Panc1 (cell line): Measurements from ENCODE around the gene CEACAM20. TPM values are rescaled to one million over a fixed set of nuclear protein-coding genes. Genes with fewer than 3 reads are reported as not detected.

Experiments
- ATAC-seq: fragments of 200-7000 bp; cut with Tn5 transposase; 2 replicates; pipeline ENCODE4 v1.9.1; 2020; ENCODE audit warnings: mild to moderate bottlenecking, moderate library complexity
- BruUV-seq: library from RNA; stranded (reverse); fragments of 400-500 nt; replicated peaks from 2 replicates; lab custom pipeline; 2021; lab: Mats Ljungman, UMichigan
- CTCF ChIA-PET: fragments of 300-600 bp; sonication (Branson Sonifier 250); formaldehyde crosslinking; loops from one replicate; lab custom pipeline; 2022; ENCODE audit warnings: antibody characterized with exemption; lab: Charles Lee
- POLR2A ChIA-PET: fragments of 300-600 bp; sonication (Branson Sonifier 250); formaldehyde crosslinking; loops from one replicate; lab custom pipeline; 2022; ENCODE audit warnings: antibody characterized with exemption; lab: Charles Lee
- DNase-seq: peaks from one replicate; pipeline ENCODE4 v3.0.0-alpha.2; 2010; ENCODE audit warnings: low read depth, low spot score
- H3K27ac ChIP-seq: 2 replicates; pipeline ENCODE4 v1.5.1; 2011; ENCODE audit warnings: mild to moderate bottlenecking, low read length, inconsistent platforms
- H3K27me3 ChIP-seq: fragments of 200-500 bp; sonication (Bioruptor generic); 2 replicates; pipeline ENCODE4 v1.6.0; 2014; ENCODE audit warnings: low read length, inconsistent platforms; ENCODE audit not compliant: control insufficient read depth, insufficient read depth
- H3K36me3 ChIP-seq: fragments of 200-500 bp; sonication (Bioruptor generic); 2 replicates; pipeline ENCODE4 v1.5.1; 2014; ENCODE audit warnings: inconsistent platforms, mild to moderate bottlenecking, low read length, moderate library complexity; ENCODE audit not compliant: control insufficient read depth, insufficient read depth
- H3K4me1 ChIP-seq: 2 replicates; pipeline ENCODE4 v1.5.1; 2011; ENCODE audit warnings: inconsistent platforms, mild to moderate bottlenecking, low read length, moderate library complexity; ENCODE audit not compliant: control insufficient read depth, insufficient read depth
- H3K4me3 ChIP-seq, 2 experiments: 2 replicates each; pipeline ENCODE4 v1.5.1; 2011 to 2012; ENCODE audit warnings: low read depth in 2 of 2, low read length in 2 of 2, mild to moderate bottlenecking in 2 of 2, inconsistent platforms in 1 of 2, moderate library complexity in 1 of 2
- H3K9me3 ChIP-seq: fragments of 200-500 bp; sonication (Bioruptor generic); 2 replicates; pipeline ENCODE4 v1.5.1; 2014; ENCODE audit warnings: low read depth, mild to moderate bottlenecking, inconsistent platforms, low read length, moderate library complexity; ENCODE audit not compliant: control insufficient read depth, insufficient read depth
- POLR2AphosphoS5 ChIP-seq: IDR thresholded peaks from 2 replicates; pipeline ENCODE4 v1.6.1; 2012; ENCODE audit warnings: mild to moderate bottlenecking, low read depth, low read length, moderate library complexity
- SIN3A ChIP-seq: IDR thresholded peaks from 2 replicates; pipeline ENCODE4 v1.6.1; 2012; ENCODE audit warnings: low read depth, mild to moderate bottlenecking, low read length, moderate library complexity, borderline replicate concordance; ENCODE audit not compliant: insufficient read depth
- TCF7L2 ChIP-seq: IDR thresholded peaks from 2 replicates; pipeline ENCODE4 v1.6.1; 2011; ENCODE audit warnings: mild to moderate bottlenecking, low read depth, low read length, inconsistent platforms
- in situ Hi-C: cut with HindIII; loops from 2 replicates; pipeline ENCODE4 v1.10.0; 2016; ENCODE audit warnings: low sequenced_read_pairs, low pct_unique_long_range_greater_than_20kb
- intact Hi-C: fragments of 100-400 bp; cut with micrococcal nuclease; formaldehyde crosslinking; loops from one replicate; pipeline ENCODE4 v1.10.0; 2022; ENCODE audit not compliant: unreplicated experiment
- total RNA-seq: library from RNA; stranded (reverse); gene quantifications from one replicate; pipeline ENCODE4 v1.2.1, GENCODE V29; 2021; ENCODE audit not compliant: unreplicated experiment
- TF ChIP-seq, protein P1 (sequence below), 2 experiments: IDR thresholded peaks; 2 replicates each; pipeline ENCODE4 v1.6.1; 2011 to 2012; ENCODE audit warnings: low read depth in 2 of 2, control low read depth in 1 of 2, low read length in 1 of 2, mild to moderate bottlenecking in 1 of 2, moderate library complexity in 1 of 2; ENCODE audit not compliant: insufficient read depth in 1 of 2
- TF ChIP-seq, protein P2 (sequence below): fragments of 450-650 bp; IDR thresholded peaks from 2 replicates; pipeline ENCODE4 v1.5.1; 2017; ENCODE audit warnings: mild to moderate bottlenecking

The CEACAM20 gene
- total RNA-seq, 1 experiment from 2014 or later: not detected

DNA sequence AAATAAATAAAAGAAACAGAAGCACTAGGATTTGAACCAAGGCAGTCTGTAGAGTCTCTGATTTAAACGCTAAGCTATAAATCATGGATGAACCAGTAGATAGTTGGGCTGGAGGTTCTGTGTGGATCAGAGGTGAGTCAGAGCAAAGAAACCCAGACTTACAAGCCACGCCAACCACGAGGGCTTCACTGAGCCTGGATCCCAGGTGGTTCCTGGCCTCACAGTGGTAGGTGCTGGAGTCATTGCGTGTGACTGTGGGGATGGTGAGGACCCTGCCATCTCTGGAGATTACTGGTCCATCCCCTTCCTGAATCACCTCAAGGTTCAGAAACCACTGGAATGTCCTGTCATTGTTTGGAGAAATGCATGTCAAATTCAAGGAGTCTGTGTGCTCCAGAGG, 19.3 kb upstream of the CEACAM20 start:
- ChIA-PET POLR2A (no interaction called here), CTCF (interaction anchor here (1.2 kb wide), 1 partner anchor 22 kb away, joined by 3 read pairs; no protein-coding TSS in a partner anchor)
- H3K4me1 ChIP-seq: no peaks in the 10 kb centered on the region
- H3K36me3 ChIP-seq: no peaks in the 10 kb centered on the region
- intact Hi-C loops (no loop called here), in situ Hi-C loops (no loop called here)
- no peak for ATAC-seq
- H3K4me3 ChIP-seq: no peak overlapping the region
- DNase-seq: no peak
- no peaks in the 10 kb centered on the region for H3K9me3 ChIP-seq
- no TSS peak for BruUV-seq
- no peak overlapping the region for H3K27ac ChIP-seq
- H3K27me3 ChIP-seq: no peaks in the 10 kb centered on the region
- TF ChIP-seq, protein P1, sequence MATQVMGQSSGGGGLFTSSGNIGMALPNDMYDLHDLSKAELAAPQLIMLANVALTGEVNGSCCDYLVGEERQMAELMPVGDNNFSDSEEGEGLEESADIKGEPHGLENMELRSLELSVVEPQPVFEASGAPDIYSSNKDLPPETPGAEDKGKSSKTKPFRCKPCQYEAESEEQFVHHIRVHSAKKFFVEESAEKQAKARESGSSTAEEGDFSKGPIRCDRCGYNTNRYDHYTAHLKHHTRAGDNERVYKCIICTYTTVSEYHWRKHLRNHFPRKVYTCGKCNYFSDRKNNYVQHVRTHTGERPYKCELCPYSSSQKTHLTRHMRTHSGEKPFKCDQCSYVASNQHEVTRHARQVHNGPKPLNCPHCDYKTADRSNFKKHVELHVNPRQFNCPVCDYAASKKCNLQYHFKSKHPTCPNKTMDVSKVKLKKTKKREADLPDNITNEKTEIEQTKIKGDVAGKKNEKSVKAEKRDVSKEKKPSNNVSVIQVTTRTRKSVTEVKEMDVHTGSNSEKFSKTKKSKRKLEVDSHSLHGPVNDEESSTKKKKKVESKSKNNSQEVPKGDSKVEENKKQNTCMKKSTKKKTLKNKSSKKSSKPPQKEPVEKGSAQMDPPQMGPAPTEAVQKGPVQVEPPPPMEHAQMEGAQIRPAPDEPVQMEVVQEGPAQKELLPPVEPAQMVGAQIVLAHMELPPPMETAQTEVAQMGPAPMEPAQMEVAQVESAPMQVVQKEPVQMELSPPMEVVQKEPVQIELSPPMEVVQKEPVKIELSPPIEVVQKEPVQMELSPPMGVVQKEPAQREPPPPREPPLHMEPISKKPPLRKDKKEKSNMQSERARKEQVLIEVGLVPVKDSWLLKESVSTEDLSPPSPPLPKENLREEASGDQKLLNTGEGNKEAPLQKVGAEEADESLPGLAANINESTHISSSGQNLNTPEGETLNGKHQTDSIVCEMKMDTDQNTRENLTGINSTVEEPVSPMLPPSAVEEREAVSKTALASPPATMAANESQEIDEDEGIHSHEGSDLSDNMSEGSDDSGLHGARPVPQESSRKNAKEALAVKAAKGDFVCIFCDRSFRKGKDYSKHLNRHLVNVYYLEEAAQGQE (IDR thresholded peaks at IDR 0.05; ENCODE audit: insufficient read depth in 1 of 2, low read depth in 2 of 2, low read length in 1 of 2): no peak
- TF ChIP-seq, protein P2, sequence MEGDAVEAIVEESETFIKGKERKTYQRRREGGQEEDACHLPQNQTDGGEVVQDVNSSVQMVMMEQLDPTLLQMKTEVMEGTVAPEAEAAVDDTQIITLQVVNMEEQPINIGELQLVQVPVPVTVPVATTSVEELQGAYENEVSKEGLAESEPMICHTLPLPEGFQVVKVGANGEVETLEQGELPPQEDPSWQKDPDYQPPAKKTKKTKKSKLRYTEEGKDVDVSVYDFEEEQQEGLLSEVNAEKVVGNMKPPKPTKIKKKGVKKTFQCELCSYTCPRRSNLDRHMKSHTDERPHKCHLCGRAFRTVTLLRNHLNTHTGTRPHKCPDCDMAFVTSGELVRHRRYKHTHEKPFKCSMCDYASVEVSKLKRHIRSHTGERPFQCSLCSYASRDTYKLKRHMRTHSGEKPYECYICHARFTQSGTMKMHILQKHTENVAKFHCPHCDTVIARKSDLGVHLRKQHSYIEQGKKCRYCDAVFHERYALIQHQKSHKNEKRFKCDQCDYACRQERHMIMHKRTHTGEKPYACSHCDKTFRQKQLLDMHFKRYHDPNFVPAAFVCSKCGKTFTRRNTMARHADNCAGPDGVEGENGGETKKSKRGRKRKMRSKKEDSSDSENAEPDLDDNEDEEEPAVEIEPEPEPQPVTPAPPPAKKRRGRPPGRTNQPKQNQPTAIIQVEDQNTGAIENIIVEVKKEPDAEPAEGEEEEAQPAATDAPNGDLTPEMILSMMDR: no peak
- TF ChIP-seq TCF7L2 (no peak), SIN3A (no peak), POLR2AphosphoS5 (no peak)

- ChIA-PET POLR2A (no interaction called here), CTCF (no interaction called here)
- H3K9me3 ChIP-seq: no peaks in the 10 kb centered on the region
- no peaks in the 10 kb centered on the region for H3K4me1 ChIP-seq
- TF ChIP-seq, protein P1 (IDR thresholded peaks at IDR 0.05; ENCODE audit: insufficient read depth in 1 of 2, low read depth in 2 of 2, low read length in 1 of 2): no peak
- no peak for TF ChIP-seq SIN3A
- no peak for TF ChIP-seq TCF7L2
- no peak for TF ChIP-seq POLR2AphosphoS5
- TF ChIP-seq, protein P2: no peak
- DNase-seq: no peak
- no peak overlapping the region for H3K27ac ChIP-seq
- no peaks in the 10 kb centered on the region for H3K36me3 ChIP-seq
- H3K4me3 ChIP-seq: no peak overlapping the region
- BruUV-seq: no TSS peak
- H3K27me3 ChIP-seq: no peaks in the 10 kb centered on the region
- in situ Hi-C loops: no loop called here
- no peak for ATAC-seq
- intact Hi-C loops: no loop called here
Measured at GRCh38 chr19:44544031-44544430, 14.6 kb upstream of the CEACAM20 start.
